GM06990 (cell line): ENCODE results near the gene ARMC2.

Experiments used
- DNase-seq: peaks from one replicate; pipeline ENCODE4 v3.0.0-alpha.2; 2011; ENCODE audit not compliant: insufficient read length; ENCODE audit errors: extremely low read depth
- H3K27me3 ChIP-seq: replicated peaks from 2 replicates; pipeline ENCODE4 v1.6.0; 2011; ENCODE audit warnings: low read length; ENCODE audit not compliant: control insufficient read depth, insufficient read depth
- H3K36me3 ChIP-seq: 2 replicates; pipeline ENCODE4 v1.5.1; 2011; ENCODE audit warnings: low read length; ENCODE audit not compliant: control insufficient read depth, insufficient read depth
- H3K4me3 ChIP-seq: replicated peaks from 2 replicates; pipeline ENCODE4 v1.5.1; 2011; ENCODE audit warnings: low read depth, mild to moderate bottlenecking, control low read depth, low read length
- CTCF ChIP-seq: IDR thresholded peaks from 2 replicates; pipeline ENCODE4 v1.5.1; 2011; ENCODE audit warnings: low read length, control low read depth, mild to moderate bottlenecking, inconsistent platforms; ENCODE audit not compliant: insufficient read depth, poor library complexity, severe bottlenecking

Gene ARMC2

GRCh38 chr6:108999428-108999827 is 151.2 kb downstream of the ARMC2 start:
- H3K4me3 ChIP-seq = no peak overlapping the region
- H3K27me3 ChIP-seq = no peaks in the 10 kb centered on the region
- DNase-seq = no peak
- no peaks in the 10 kb centered on the region for H3K36me3 ChIP-seq
- no peak for TF ChIP-seq CTCF

- no peak for TF ChIP-seq CTCF
- Histone ChIP-seq H3K36me3 (no peaks in the 10 kb centered on the region), H3K27me3 (no peaks in the 10 kb centered on the region), H3K4me3 (no peak overlapping the region)
- no peak for DNase-seq
These were observed 152.1 kb downstream of the ARMC2 start for GRCh38 chr6:109000289-109000688.

- Histone ChIP-seq H3K27me3 (no peaks in the 10 kb centered on the region), H3K4me3 (no peak overlapping the region), H3K36me3 (no peaks in the 10 kb centered on the region)
- no peak for TF ChIP-seq CTCF
- DNase-seq = no peak
These were observed 153.2 kb downstream of the ARMC2 start for GRCh38 chr6:109001291-109001894.

GRCh38 chr6:109002051-109002697 is 154.0 kb downstream of the ARMC2 start:
- DNase-seq = no peak
- H3K36me3 ChIP-seq = no peaks in the 10 kb centered on the region
- H3K4me3 ChIP-seq = no peak overlapping the region
- no peak for TF ChIP-seq CTCF
- no peaks in the 10 kb centered on the region; the same call in 1 of the 2 replicates for H3K27me3 ChIP-seq

GRCh38 chr6:109002882-109003281 is 154.7 kb downstream of the ARMC2 start:
- no peak for TF ChIP-seq CTCF
- Histone ChIP-seq H3K4me3 (no peak overlapping the region), H3K36me3 (no peaks in the 10 kb centered on the region), H3K27me3 (no peaks in the 10 kb centered on the region; the same call in 1 of the 2 replicates)
- no peak for DNase-seq
